GM23338 (cell line): ENCODE results near the gene ADCY7. TPM values are rescaled to one million over a fixed set of nuclear protein-coding genes. Genes with fewer than 3 reads are reported as not detected.

Experiments used
- ATAC-seq: fragments of 200-7000 bp; cut with Tn5 transposase; 3 replicates; pipeline ENCODE4 v1.9.1; 2020
- DNase-seq: peaks from one replicate; pipeline ENCODE4 v3.0.0-alpha.2; 2015; ENCODE audit warnings: low spot score
- H2AFZ ChIP-seq: fragments of 200-600 bp; sonication (generic); 2 replicates; pipeline ENCODE4 v1.8.0; 2016; ENCODE audit warnings: antibody characterized with exemption, mild to moderate bottlenecking, moderate library complexity
- H3F3A ChIP-seq: fragments of 200-600 bp; sonication (generic); replicated peaks from 2 replicates; pipeline ENCODE4 v1.8.0; 2017; ENCODE audit warnings: antibody characterized with exemption, mixed run types, low read depth
- H3K27ac ChIP-seq: fragments of 200-600 bp; sonication (generic); 2 replicates; pipeline ENCODE4 v1.6.1; 2016; ENCODE audit warnings: low read depth
- H3K27me3 ChIP-seq: fragments of 200-600 bp; sonication (generic); 2 replicates; pipeline ENCODE4 v1.8.0; 2016; ENCODE audit warnings: mild to moderate bottlenecking, mixed run types, moderate library complexity; ENCODE audit not compliant: insufficient read depth
- H3K36me3 ChIP-seq: fragments of 200-600 bp; sonication (generic); 2 replicates; pipeline ENCODE4 v1.8.0; 2016; ENCODE audit warnings: mild to moderate bottlenecking; ENCODE audit not compliant: insufficient read depth
- H3K4me1 ChIP-seq: fragments of 200-600 bp; sonication (generic); 2 replicates; pipeline ENCODE4 v1.8.0; 2016; ENCODE audit warnings: mild to moderate bottlenecking, moderate library complexity; ENCODE audit not compliant: insufficient read depth
- H3K4me2 ChIP-seq: fragments of 200-600 bp; sonication (generic); 2 replicates; pipeline ENCODE4 v1.7.1; 2017; ENCODE audit warnings: mixed run types
- H3K4me3 ChIP-seq: fragments of 200-600 bp; sonication (generic); 2 replicates; pipeline ENCODE4 v1.6.1; 2016; ENCODE audit warnings: mixed run types
- H3K79me2 ChIP-seq: fragments of 200-600 bp; sonication (generic); replicated peaks from 2 replicates; pipeline ENCODE4 v1.8.0; 2017; ENCODE audit warnings: mild to moderate bottlenecking; ENCODE audit not compliant: insufficient read depth
- H3K9me2 ChIP-seq: fragments of 200-600 bp; sonication (generic); 2 replicates; pipeline ENCODE4 v1.8.0; 2017; ENCODE audit not compliant: insufficient read depth
- H4K20me1 ChIP-seq: fragments of 200-600 bp; sonication (generic); replicated peaks from 2 replicates; pipeline ENCODE4 v1.8.0; 2017; ENCODE audit warnings: mild to moderate bottlenecking; ENCODE audit not compliant: insufficient read depth
- H3K27ac Mint-ChIP-seq: 2 replicates; pipeline ENCODE4 v1.8.0; 2020; ENCODE audit warnings: inconsistent platforms, mild to moderate bottlenecking, moderate library complexity, mixed read lengths
- H3K27me3 Mint-ChIP-seq: 3 replicates; pipeline ENCODE4 v1.8.0; 2022; ENCODE audit warnings: low read depth, mild to moderate bottlenecking, moderate library complexity, mixed read lengths, inconsistent platforms; ENCODE audit not compliant: insufficient read depth, poor library complexity
- H3K36me3 Mint-ChIP-seq: 3 replicates; pipeline ENCODE4 v1.8.0; 2021; ENCODE audit warnings: low read depth, mild to moderate bottlenecking, inconsistent platforms, moderate library complexity, mixed read lengths
- H3K4me1 Mint-ChIP-seq: 3 replicates; pipeline ENCODE4 v1.8.0; 2020; ENCODE audit warnings: mild to moderate bottlenecking, inconsistent platforms, mixed read lengths
- H3K4me3 Mint-ChIP-seq: 3 replicates; pipeline ENCODE4 v1.8.0; 2021; ENCODE audit warnings: moderate library complexity, mild to moderate bottlenecking, inconsistent platforms, mixed read lengths
- H3K9me3 Mint-ChIP-seq: 3 replicates; pipeline ENCODE4 v1.8.0; 2020; ENCODE audit warnings: moderate library complexity, mild to moderate bottlenecking, inconsistent platforms, mixed read lengths
- CREB1 ChIP-seq: fragments of 250-450 bp; sonication (Bioruptor Pico); IDR thresholded peaks from 2 replicates; pipeline ENCODE4 v1.5.0; 2020; ENCODE audit warnings: low read depth, mild to moderate bottlenecking, moderate library complexity
- CTCF ChIP-seq, 2 experiments: fragments of 200-600 bp in 1 of 2; sonication (generic) in 1 of 2; conservative IDR thresholded peaks; 2 replicates each; pipeline versions ENCODE4 v1.5.1 to v1.6.1; 2016 to 2017; ENCODE audit warnings: antibody characterized with exemption in 2 of 2, low read depth in 2 of 2, mild to moderate bottlenecking in 2 of 2, moderate library complexity in 1 of 2
- EZH2 ChIP-seq: fragments of 200-600 bp; sonication (generic); IDR thresholded peaks from one replicate; pipeline ENCODE4 v1.8.0; 2017; ENCODE audit warnings: antibody characterized with exemption, mild to moderate bottlenecking, low read depth; ENCODE audit not compliant: unreplicated experiment
- EZH2phosphoT487 ChIP-seq: fragments of 200-600 bp; sonication (generic); IDR thresholded peaks from one replicate; pipeline ENCODE4 v1.8.1; 2018; ENCODE audit warnings: antibody characterized with exemption; ENCODE audit not compliant: unreplicated experiment
- JUNB ChIP-seq: IDR thresholded peaks from one replicate; pipeline ENCODE4 v1.6.1; 2016; ENCODE audit warnings: antibody characterized with exemption; ENCODE audit not compliant: unreplicated experiment
- NANOG ChIP-seq: IDR thresholded peaks from 2 replicates; pipeline ENCODE4 v1.6.1; 2016; ENCODE audit warnings: antibody characterized with exemption, borderline replicate concordance
- POLR2AphosphoS5 ChIP-seq: IDR thresholded peaks from 2 replicates; pipeline ENCODE4 v1.6.1; 2016; ENCODE audit warnings: antibody characterized with exemption, low read depth
- REST ChIP-seq: IDR thresholded peaks from one replicate; pipeline ENCODE4 v1.6.1; 2018; ENCODE audit warnings: antibody characterized with exemption; ENCODE audit not compliant: unreplicated experiment
- STAT1 ChIP-seq: IDR thresholded peaks from one replicate; pipeline ENCODE4 v1.6.1; 2016; ENCODE audit warnings: antibody characterized with exemption; ENCODE audit not compliant: unreplicated experiment
- ZNF114 ChIP-seq: fragments of 250-450 bp; sonication (Bioruptor Pico); IDR thresholded peaks from 2 replicates; pipeline ENCODE4 v1.5.0; 2020; ENCODE audit warnings: mild to moderate bottlenecking, moderate library complexity
- ZNF331 ChIP-seq: fragments of 250-450 bp; sonication (Bioruptor Pico); IDR thresholded peaks from 2 replicates; pipeline ENCODE4 v1.5.0; 2020; ENCODE audit warnings: low read depth, mild to moderate bottlenecking, moderate library complexity
- ZNF462 ChIP-seq: fragments of 250-450 bp; sonication (Bioruptor Pico); IDR thresholded peaks from 2 replicates; pipeline ENCODE4 v1.5.0; 2020; ENCODE audit warnings: mild to moderate bottlenecking, moderate library complexity
- polyA plus RNA-seq: library from polyadenylated mRNA; unstranded; fragments of >200 nt; fragmentation: Nextera tagmentation; extraction: Ambion mirVana; gene quantifications from 2 replicates; pipeline ENCODE4 v1.2.1, GENCODE V29; 2016
- total RNA-seq: library from RNA; depleted of rRNA; stranded (reverse); fragments of >200 nt; shearing (Covaris generic); gene quantifications from 2 replicates; pipeline ENCODE4 v1.2.3, GENCODE V29; 2014
- TF ChIP-seq, protein P1 (sequence below): IDR thresholded peaks from 2 replicates; pipeline ENCODE4 v1.6.1; 2016; ENCODE audit warnings: antibody characterized with exemption

Gene ADCY7
- total and polyA plus RNA-seq, 2 experiments from 2014 or later = 2.4 to 10.5 TPM

DNA sequence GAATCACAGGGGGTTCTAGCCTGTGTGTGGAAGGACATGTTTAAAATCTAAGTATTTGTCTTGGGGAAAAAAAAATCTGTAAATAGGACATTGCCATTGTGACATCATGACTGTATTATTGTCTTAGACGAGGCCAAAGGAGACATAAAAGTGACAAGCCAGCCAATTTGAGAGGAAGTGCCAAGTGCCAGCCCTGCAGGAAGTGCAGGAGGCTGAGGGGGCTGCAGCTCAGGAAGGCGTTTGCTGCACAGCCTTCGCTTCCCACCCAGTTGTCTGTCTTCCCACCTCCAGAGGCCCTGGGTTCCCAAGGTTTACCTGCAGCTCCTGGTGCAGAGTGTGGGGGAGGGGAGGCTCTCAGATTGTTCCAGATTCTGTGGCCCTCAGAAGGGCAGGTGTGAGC is 1.3 kb downstream of the ADCY7 start:
- H4K20me1 ChIP-seq = no peaks in the 10 kb centered on the region
- H3K36me3 ChIP-seq = no peaks in the 10 kb centered on the region
- no peak overlapping the region for H3K27ac ChIP-seq
- TF ChIP-seq EZH2 (no peak), REST (no peak), ZNF114 (CRISPR knock-in tag) (no peak), ZNF462 (CRISPR knock-in tag) (no peak), CTCF (conservative IDR thresholded peaks at IDR 0.05; ENCODE audit: low read depth in 2 of 2) (no peak), NANOG (no peak), STAT1 (no peak), POLR2AphosphoS5 (no peak), JUNB (no peak), EZH2phosphoT487 (no peak), CREB1 (no peak), ZNF331 (CRISPR knock-in tag) (no peak)
- TF ChIP-seq, protein P1, sequence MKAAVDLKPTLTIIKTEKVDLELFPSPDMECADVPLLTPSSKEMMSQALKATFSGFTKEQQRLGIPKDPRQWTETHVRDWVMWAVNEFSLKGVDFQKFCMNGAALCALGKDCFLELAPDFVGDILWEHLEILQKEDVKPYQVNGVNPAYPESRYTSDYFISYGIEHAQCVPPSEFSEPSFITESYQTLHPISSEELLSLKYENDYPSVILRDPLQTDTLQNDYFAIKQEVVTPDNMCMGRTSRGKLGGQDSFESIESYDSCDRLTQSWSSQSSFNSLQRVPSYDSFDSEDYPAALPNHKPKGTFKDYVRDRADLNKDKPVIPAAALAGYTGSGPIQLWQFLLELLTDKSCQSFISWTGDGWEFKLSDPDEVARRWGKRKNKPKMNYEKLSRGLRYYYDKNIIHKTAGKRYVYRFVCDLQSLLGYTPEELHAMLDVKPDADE = no peak
- H3K9me3 Mint-ChIP-seq = no peaks in the 10 kb centered on the region
- no peaks in the 10 kb centered on the region for H3K27me3 ChIP-seq
- no peak overlapping the region for H2AFZ ChIP-seq
- H3K4me1 ChIP-seq = peaks cover 7% of the 10 kb centered on the region; the same call in 1 of the 2 replicates
- ATAC-seq (no peak), DNase-seq (no peak)
- no peak overlapping the region for H3K4me3 Mint-ChIP-seq
- H3K4me1 Mint-ChIP-seq = peaks cover 14% of the 10 kb centered on the region
- H3K4me3 ChIP-seq = no peak overlapping the region
- peaks cover 13% of the 10 kb centered on the region for H3K27me3 Mint-ChIP-seq
- no peak overlapping the region for H3K4me2 ChIP-seq
- no peak overlapping the region for H3K27ac Mint-ChIP-seq
- no peaks in the 10 kb centered on the region for H3K9me2 ChIP-seq
- no peaks in the 10 kb centered on the region for H3K79me2 ChIP-seq
- no peaks in the 10 kb centered on the region for H3K36me3 Mint-ChIP-seq
- no peaks in the 10 kb centered on the region for H3F3A ChIP-seq
